HG03280 (cell line): Measurements from ENCODE around the gene RTN3.
"Not testable (repeated sequence)": the region's sequence is repeated elsewhere in the genome, so short reads cannot be mapped to it uniquely, and the experiment has no call there.

ENCODE experiments used
- ATAC-seq: cut with Tn5 transposase; IDR thresholded peaks from one replicate; pipeline ENCODE4 v1.9.1; 2021; ENCODE audit warnings: mild to moderate bottlenecking, moderate library complexity; ENCODE audit not compliant: unreplicated experiment

The RTN3 gene

GRCh38 chr11:63680834-63681320 is 423 bp upstream of the RTN3 start:
- no peak for ATAC-seq

GRCh38 chr11:63682066-63683021 is 1.0 kb downstream of the RTN3 start:
- ATAC-seq = no peak

GRCh38 chr11:63683133-63683991 is 2.1 kb downstream of the RTN3 start:
- ATAC-seq = no peak

GRCh38 chr11:63685158-63685721 is 3.9 kb downstream of the RTN3 start:
- ATAC-seq = not testable (repeated sequence)

GRCh38 chr11:63686926-63687325 is 5.6 kb downstream of the RTN3 start:
- no peak for ATAC-seq

GRCh38 chr11:63687845-63688244 is 6.5 kb downstream of the RTN3 start:
- no peak for ATAC-seq

GRCh38 chr11:63694596-63694995 is 13.3 kb downstream of the RTN3 start:
- no peak for ATAC-seq

GRCh38 chr11:63698976-63699733 is 17.9 kb downstream of the RTN3 start:
- no peak for ATAC-seq

- no peak for ATAC-seq
Observed at GRCh38 chr11:63699896-63700295, 18.6 kb downstream of the RTN3 start.

- no peak for ATAC-seq
Observed at GRCh38 chr11:63705526-63705925, 24.2 kb downstream of the RTN3 start.

- no peak for ATAC-seq
Observed at GRCh38 chr11:63708764-63709163, 27.5 kb downstream of the RTN3 start.

GRCh38 chr11:63709336-63709884 is 28.1 kb downstream of the RTN3 start:
- ATAC-seq = no peak

- ATAC-seq = no peak
Observed at GRCh38 chr11:63710476-63711217, 29.3 kb downstream of the RTN3 start.

GRCh38 chr11:63711838-63712237 is 30.5 kb downstream of the RTN3 start:
- no peak for ATAC-seq

GRCh38 chr11:63713766-63714165 is 32.5 kb downstream of the RTN3 start:
- ATAC-seq = no peak

- no peak for ATAC-seq
Observed at GRCh38 chr11:63716046-63716445, 34.7 kb downstream of the RTN3 start.

GRCh38 chr11:63719001-63719400 is 37.7 kb downstream of the RTN3 start:
- ATAC-seq = no peak

GRCh38 chr11:63719987-63720386 is 38.7 kb downstream of the RTN3 start:
- ATAC-seq = no peak

- ATAC-seq = no peak
Observed at GRCh38 chr11:63720611-63721010, 39.3 kb downstream of the RTN3 start.
